Bronchial epithelial cell (primary cell): ENCODE results near the gene CROCC. TPM values are rescaled to one million over a fixed set of nuclear protein-coding genes. Genes with fewer than 3 reads are reported as not detected.
"Not testable (repeated sequence)": the region's sequence is repeated elsewhere in the genome, so short reads cannot be mapped to it uniquely, and the experiment has no call there.

Experiments used
- DNase-seq: peaks from one replicate; pipeline ENCODE4 v3.0.0-alpha.2; 2010; ENCODE audit warnings: low read depth
- FAIRE-seq: peaks from 2 replicates; lab custom pipeline; 2011; peaks lifted over from hg19 to GRCh38; lab: Jason Lieb, UNC
- H3K27me3 ChIP-seq: 2 replicates; pipeline ENCODE4 v1.5.1; 2011; ENCODE audit warnings: low read length; ENCODE audit not compliant: control insufficient read depth, insufficient read depth
- H3K36me3 ChIP-seq: 2 replicates; pipeline ENCODE4 v1.5.1; 2011; ENCODE audit warnings: low read length; ENCODE audit not compliant: control insufficient read depth, insufficient read depth
- H3K4me3 ChIP-seq: 2 replicates; pipeline ENCODE4 v1.5.1; 2011; ENCODE audit warnings: mild to moderate bottlenecking, low read depth, low read length, control low read depth
- CTCF ChIP-seq: IDR thresholded peaks from 2 replicates; pipeline ENCODE4 v1.5.1; 2011; ENCODE audit warnings: mild to moderate bottlenecking, moderate library complexity, low read length, control low read depth, inconsistent platforms; ENCODE audit not compliant: insufficient read depth, severe bottlenecking
- total RNA-seq: library from RNA; depleted of rRNA; stranded (reverse); fragments of >200 nt; gene quantifications from 2 replicates; pipeline ENCODE4 v1.2.1, GENCODE V29; 2014

CROCC gene
- total RNA-seq, 1 donor from 2014 or later: 20.3 TPM

- DNase-seq: no peak
- Histone ChIP-seq H3K27me3 (no peaks in the 10 kb centered on the region), H3K4me3 (no peak overlapping the region), H3K36me3 (peaks cover 7% of the 10 kb centered on the region)
- FAIRE-seq: no peak
- no peak for TF ChIP-seq CTCF
Observed at GRCh38 chr1:16957731-16958130, 36.0 kb downstream of the CROCC start.

GRCh38 chr1:16958475-16958874 is 36.7 kb downstream of the CROCC start:
- Histone ChIP-seq H3K27me3 (no peaks in the 10 kb centered on the region), H3K4me3 (no peak overlapping the region), H3K36me3 (peaks cover 5% of the 10 kb centered on the region)
- FAIRE-seq: no peak
- no peak for DNase-seq
- no peak for TF ChIP-seq CTCF

GRCh38 chr1:16960560-16961296 is 39.0 kb downstream of the CROCC start:
- Histone ChIP-seq H3K36me3 (peaks cover 4% of the 10 kb centered on the region), H3K27me3 (no peaks in the 10 kb centered on the region), H3K4me3 (peak overlapping the region; percentile 20)
- FAIRE-seq (no peak), DNase-seq (peak; percentile 63)
- peak; percentile 94 for TF ChIP-seq CTCF

- TF ChIP-seq CTCF: no peak
- FAIRE-seq (no peak), DNase-seq (no peak)
- Histone ChIP-seq H3K27me3 (no peaks in the 10 kb centered on the region), H3K36me3 (peaks cover 7% of the 10 kb centered on the region), H3K4me3 (peak overlapping the region; percentile 20)
Observed at GRCh38 chr1:16961297-16962133, 39.8 kb downstream of the CROCC start.

DNA sequence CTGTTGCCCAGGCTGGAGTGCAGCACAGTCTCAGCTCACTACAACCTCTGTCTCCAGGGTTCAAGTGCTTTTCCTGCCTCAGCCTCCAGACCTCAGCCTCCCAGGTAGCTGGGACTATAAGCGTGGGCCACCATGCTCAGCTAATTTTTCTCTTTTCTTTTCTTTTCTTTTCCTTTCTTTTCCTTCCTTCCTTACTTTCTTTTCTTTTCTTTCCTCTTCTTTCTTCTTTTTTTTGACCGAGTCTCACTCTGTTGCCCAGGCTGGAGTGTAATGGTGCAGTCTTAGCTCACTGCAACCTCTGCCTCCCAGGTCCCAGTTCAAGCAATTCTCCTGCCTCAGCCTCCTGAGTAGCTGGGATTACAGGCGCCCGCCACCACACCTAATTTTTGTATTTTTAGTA is 42.4 kb downstream of the CROCC start:
- not testable (repeated sequence) for H3K4me3 ChIP-seq, DNase-seq, FAIRE-seq, H3K27me3 ChIP-seq
- H3K36me3 ChIP-seq: peaks cover 13% of the 10 kb centered on the region

DNA sequence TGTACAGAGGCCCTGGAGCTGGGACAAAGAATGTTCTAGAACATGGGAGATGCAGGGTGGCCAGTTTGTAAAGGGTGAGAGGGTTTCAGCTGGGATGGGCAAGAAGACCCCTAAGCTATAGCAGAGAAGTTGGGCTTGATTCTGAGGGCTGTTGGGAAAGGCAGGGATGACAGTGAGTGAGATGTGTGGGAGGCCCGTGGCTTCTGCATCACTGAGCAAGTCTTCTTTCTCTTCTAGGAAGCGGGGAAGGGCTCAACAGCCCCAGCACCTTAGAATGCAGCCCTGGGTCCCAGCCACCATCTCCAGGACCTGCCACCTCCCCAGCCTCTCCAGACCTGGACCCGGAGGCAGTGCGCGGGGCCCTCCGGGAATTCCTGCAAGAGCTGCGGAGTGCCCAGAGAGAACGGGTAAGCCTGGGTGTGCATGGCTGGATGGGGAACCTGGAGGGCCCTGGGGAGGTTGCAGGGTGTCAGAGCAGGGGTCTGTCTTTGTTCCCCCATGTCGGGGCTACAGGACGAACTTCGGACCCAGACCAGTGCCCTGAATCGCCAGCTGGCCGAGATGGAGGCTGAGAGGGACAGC is 43.8 kb downstream of the CROCC start:
- DNase-seq (no peak), FAIRE-seq (no peak)
- H3K4me3 ChIP-seq: no peak overlapping the region

More for the DNA sequence above, 43.8 kb downstream of the CROCC start:
- TF ChIP-seq CTCF: no peak
- no peaks in the 10 kb centered on the region for H3K27me3 ChIP-seq
- peaks cover 14% of the 10 kb centered on the region for H3K36me3 ChIP-seq
